Astrocyte (in vitro differentiated cells and primary cell): ENCODE measurements around the gene TIMP3. TPM values are rescaled to one million over a fixed set of nuclear protein-coding genes. Genes with fewer than 3 reads are reported as not detected.
"Not testable (repeated sequence)": the region's sequence is repeated elsewhere in the genome, so short reads cannot be mapped to it uniquely, and the experiment has no call there.

Experiments used
- DNase-seq: peaks from one replicate; pipeline ENCODE4 v3.0.0-alpha.2; 2010; ENCODE audit warnings: low read depth
- FAIRE-seq: peaks from 2 replicates; lab custom pipeline; 2011; peaks lifted over from hg19 to GRCh38; lab: Jason Lieb, UNC
- H2AFZ ChIP-seq: 2 replicates; pipeline ENCODE4 v1.6.0; 2012; ENCODE audit warnings: low read depth, low read length, inconsistent platforms
- H3K27ac ChIP-seq: 2 replicates; pipeline ENCODE4 v1.5.1; 2011; ENCODE audit warnings: low read depth, low read length, inconsistent platforms
- H3K27me3 ChIP-seq: 2 replicates; pipeline ENCODE4 v1.6.0; 2011; ENCODE audit warnings: low read length, inconsistent platforms; ENCODE audit not compliant: insufficient read depth
- H3K36me3 ChIP-seq: 2 replicates; pipeline ENCODE4 v1.5.1; 2011; ENCODE audit warnings: low read length, inconsistent platforms; ENCODE audit not compliant: insufficient read depth
- H3K4me1 ChIP-seq: 2 replicates; pipeline ENCODE4 v1.5.1; 2011; ENCODE audit warnings: low read length, inconsistent platforms; ENCODE audit not compliant: insufficient read depth
- H3K4me2 ChIP-seq: 2 replicates; pipeline ENCODE4 v1.6.0; 2012; ENCODE audit warnings: low read length, inconsistent platforms
- H3K4me3 ChIP-seq: 2 replicates; pipeline ENCODE4 v1.5.1; 2011; ENCODE audit warnings: low read depth, mild to moderate bottlenecking, low read length, inconsistent platforms; ENCODE audit not compliant: insufficient read depth
- H3K79me2 ChIP-seq: 2 replicates; pipeline ENCODE4 v1.6.0; 2012; ENCODE audit warnings: mild to moderate bottlenecking, low read length, inconsistent platforms; ENCODE audit not compliant: insufficient read depth
- H3K9ac ChIP-seq: 2 replicates; pipeline ENCODE4 v1.6.0; 2012; ENCODE audit warnings: mild to moderate bottlenecking, low read length, inconsistent platforms
- H3K9me3 ChIP-seq: 2 replicates; pipeline ENCODE4 v1.5.1; 2012; ENCODE audit warnings: low read depth, mild to moderate bottlenecking, low read length, inconsistent platforms; ENCODE audit not compliant: insufficient read depth
- H4K20me1 ChIP-seq: 2 replicates; pipeline ENCODE4 v1.6.0; 2012; ENCODE audit warnings: low read length, inconsistent platforms; ENCODE audit not compliant: insufficient read depth
- H3K27ac Mint-ChIP-seq: one replicate; pipeline ENCODE4 v1.8.0; 2021; ENCODE audit warnings: mild to moderate bottlenecking, mixed read lengths; ENCODE audit not compliant: unreplicated experiment
- H3K27me3 Mint-ChIP-seq: one replicate; pipeline ENCODE4 v1.8.0; 2021; ENCODE audit warnings: low read depth, mixed read lengths; ENCODE audit not compliant: unreplicated experiment
- H3K36me3 Mint-ChIP-seq: one replicate; pipeline ENCODE4 v1.8.0; 2021; ENCODE audit warnings: low read depth, mixed read lengths; ENCODE audit not compliant: unreplicated experiment
- H3K4me1 Mint-ChIP-seq: one replicate; pipeline ENCODE4 v1.8.0; 2021; ENCODE audit warnings: low read depth, mixed read lengths; ENCODE audit not compliant: unreplicated experiment
- H3K4me3 Mint-ChIP-seq: one replicate; pipeline ENCODE4 v1.8.0; 2021; ENCODE audit warnings: mild to moderate bottlenecking, moderate library complexity, mixed read lengths; ENCODE audit not compliant: unreplicated experiment
- H3K9me3 Mint-ChIP-seq: one replicate; pipeline ENCODE4 v1.8.0; 2021; ENCODE audit warnings: mild to moderate bottlenecking, mixed read lengths; ENCODE audit not compliant: unreplicated experiment
- CTCF ChIP-seq: IDR thresholded peaks from 2 replicates; pipeline ENCODE4 v1.5.1; 2011; ENCODE audit warnings: low read depth, mild to moderate bottlenecking, inconsistent platforms, low read length, moderate library complexity; ENCODE audit not compliant: insufficient read depth
- EZH2 ChIP-seq: IDR thresholded peaks from 2 replicates; pipeline ENCODE4 v1.6.1; 2012; ENCODE audit warnings: mild to moderate bottlenecking, low read length, inconsistent platforms; ENCODE audit not compliant: insufficient read depth
- total RNA-seq: library from RNA; stranded (reverse); gene quantifications from 2 replicates; pipeline ENCODE4 v1.2.1, GENCODE V29; 2021

Gene TIMP3
- total RNA-seq, 1 donor from 2014 or later: 145 TPM

- Mint-ChIP-seq H3K4me1 (peaks cover 7% of the 10 kb centered on the region), H3K27me3 (peaks cover 9% of the 10 kb centered on the region), H3K4me3 (no peak overlapping the region), H3K36me3 (peaks cover 3% of the 10 kb centered on the region), H3K9me3 (no peaks in the 10 kb centered on the region), H3K27ac (no peak overlapping the region)
- DNase-seq (peak; percentile 75), FAIRE-seq (no peak)
- H3K4me2 ChIP-seq: peak overlapping the region; percentile 51
- peak overlapping the region; percentile 35 for H3K9ac ChIP-seq
- TF ChIP-seq CTCF: no peak
- H4K20me1 ChIP-seq: no peaks in the 10 kb centered on the region
- no peak overlapping the region for H3K4me3 ChIP-seq
- H3K27ac ChIP-seq: peak overlapping the region; percentile 73
- H3K27me3 ChIP-seq: no peaks in the 10 kb centered on the region
- peaks cover 24% of the 10 kb centered on the region for H3K4me1 ChIP-seq
- H2AFZ ChIP-seq: peak overlapping the region; percentile 14
- H3K9me3 ChIP-seq: no peaks in the 10 kb centered on the region
- H3K36me3 ChIP-seq: no peaks in the 10 kb centered on the region
- H3K79me2 ChIP-seq: no peaks in the 10 kb centered on the region
These were observed 48.5 kb upstream of the TIMP3 start for GRCh38 chr22:32752816-32753520.

GRCh38 chr22:32753591-32753990 is 47.9 kb upstream of the TIMP3 start:
- peaks cover 8% of the 10 kb centered on the region for H3K4me1 Mint-ChIP-seq
- H3K4me3 ChIP-seq: no peak overlapping the region
- peaks cover 24% of the 10 kb centered on the region for H3K4me1 ChIP-seq
- no peaks in the 10 kb centered on the region for H3K79me2 ChIP-seq
- no peaks in the 10 kb centered on the region for H3K36me3 ChIP-seq
- H2AFZ ChIP-seq: no peak overlapping the region
- H3K9me3 ChIP-seq: no peaks in the 10 kb centered on the region
- H3K4me3 Mint-ChIP-seq: no peak overlapping the region
- H3K9ac ChIP-seq: peak overlapping the region; percentile 35
- peak overlapping the region; percentile 57 for H3K27ac ChIP-seq
- FAIRE-seq: no peak
- TF ChIP-seq EZH2: no peak
- TF ChIP-seq CTCF: no peak
- no peaks in the 10 kb centered on the region for H4K20me1 ChIP-seq
- H3K36me3 Mint-ChIP-seq: peaks cover 3% of the 10 kb centered on the region
- H3K4me2 ChIP-seq: peak overlapping the region; percentile 51
- no peak overlapping the region for H3K27ac Mint-ChIP-seq
- H3K27me3 ChIP-seq: no peaks in the 10 kb centered on the region
- H3K9me3 Mint-ChIP-seq: no peaks in the 10 kb centered on the region
- no peak for DNase-seq
- peaks cover 9% of the 10 kb centered on the region for H3K27me3 Mint-ChIP-seq

DNA sequence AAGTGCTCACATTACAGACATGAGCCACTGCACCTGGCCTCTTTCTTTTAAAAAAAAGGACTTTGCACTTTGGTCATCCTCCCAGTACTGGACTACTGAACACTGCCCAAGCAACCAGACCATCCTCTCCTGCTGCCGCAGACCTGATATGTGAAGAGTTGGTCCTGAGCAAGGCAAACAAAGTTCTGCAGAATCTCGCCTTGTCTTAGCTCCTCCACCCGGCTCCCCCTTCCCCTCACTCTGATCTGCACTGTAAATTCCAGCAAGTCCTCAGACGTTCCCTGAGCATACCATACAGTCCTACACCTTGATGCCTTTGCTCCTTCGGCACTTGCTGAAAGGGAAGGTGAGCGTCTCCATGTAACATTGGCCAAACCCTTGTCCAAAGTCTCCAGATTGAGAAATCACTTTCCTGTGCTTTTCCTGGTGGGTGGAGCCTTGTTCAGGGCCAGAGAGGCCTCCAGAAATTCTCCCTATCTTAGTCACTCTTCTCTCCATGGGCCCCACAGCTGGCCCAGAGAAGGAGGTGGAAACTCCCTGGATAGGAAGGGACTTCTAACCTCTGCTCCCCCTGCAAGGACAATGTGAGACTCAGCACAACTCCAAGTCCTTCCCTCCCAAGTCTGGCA is 47.0 kb upstream of the TIMP3 start:
- H3K27me3 ChIP-seq: no peaks in the 10 kb centered on the region
- H3K9me3 Mint-ChIP-seq: no peaks in the 10 kb centered on the region
- H2AFZ ChIP-seq: no peak overlapping the region
- no peak overlapping the region for H3K27ac Mint-ChIP-seq
- no peak overlapping the region for H3K4me3 Mint-ChIP-seq
- H3K9ac ChIP-seq: no peak overlapping the region
- H3K4me1 Mint-ChIP-seq: peaks cover 14% of the 10 kb centered on the region
- H3K79me2 ChIP-seq: no peaks in the 10 kb centered on the region
- peaks cover 24% of the 10 kb centered on the region for H3K4me1 ChIP-seq
- FAIRE-seq: no peak
- no peak overlapping the region for H3K27ac ChIP-seq
- peak overlapping the region; percentile 3 for H3K4me2 ChIP-seq
- no peak overlapping the region for H3K4me3 ChIP-seq
- no peaks in the 10 kb centered on the region for H3K36me3 ChIP-seq
- peak; percentile 26 for DNase-seq
- H3K36me3 Mint-ChIP-seq: peaks cover 3% of the 10 kb centered on the region
- TF ChIP-seq EZH2 (no peak), CTCF (no peak)
- H3K27me3 Mint-ChIP-seq: peaks cover 5% of the 10 kb centered on the region
- H4K20me1 ChIP-seq: no peaks in the 10 kb centered on the region
- H3K9me3 ChIP-seq: no peaks in the 10 kb centered on the region

GRCh38 chr22:32757086-32757762 is 44.3 kb upstream of the TIMP3 start:
- H2AFZ ChIP-seq, H4K20me1 ChIP-seq, H3K4me3 Mint-ChIP-seq, DNase-seq, H3K36me3 ChIP-seq, H3K27ac Mint-ChIP-seq, H3K27me3 Mint-ChIP-seq, FAIRE-seq, H3K36me3 Mint-ChIP-seq, H3K9me3 ChIP-seq, H3K27ac ChIP-seq, H3K9ac ChIP-seq, H3K79me2 ChIP-seq, H3K4me3 ChIP-seq, H3K4me2 ChIP-seq, H3K9me3 Mint-ChIP-seq, H3K27me3 ChIP-seq: not testable (repeated sequence)
- peaks cover 20% of the 10 kb centered on the region for H3K4me1 Mint-ChIP-seq
- peaks cover 40% of the 10 kb centered on the region for H3K4me1 ChIP-seq
